Measurements from ENCODE around the gene CLTCL1. TPM values are rescaled to one million over a fixed set of nuclear protein-coding genes. Genes with fewer than 3 reads are reported as not detected.

CLTCL1 gene
- polyA plus RNA-seq, 1 donor (not counting 4 experiments of a cell fraction or from before 2014, with no cell fraction given), result 12.4 TPM

DNA sequence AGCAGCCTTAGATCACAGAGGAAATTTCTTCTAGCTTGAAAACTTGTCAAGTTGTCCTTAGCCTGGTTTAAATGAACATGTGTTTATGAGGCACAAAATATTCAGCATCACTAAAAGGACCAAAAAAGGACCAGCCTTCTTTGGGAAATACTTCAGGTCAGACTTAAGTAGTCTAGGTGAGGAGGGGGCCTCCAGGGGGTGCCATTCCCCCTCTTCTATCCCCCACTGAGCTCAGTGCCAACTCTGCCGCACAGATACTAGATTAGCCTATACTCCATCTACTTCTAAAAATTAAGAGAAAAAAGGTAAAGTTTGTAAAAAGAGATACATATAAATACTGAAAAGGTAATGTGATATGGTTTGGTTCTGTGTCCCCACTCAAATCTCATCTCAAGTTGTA, 20.6 kb downstream of the CLTCL1 start:
- DNase-seq (ENCODE audit: low read depth, low spot score) (no peak), FAIRE-seq (no peak)
- no peak overlapping the region for H3K4me3 ChIP-seq (ENCODE audit: control insufficient read depth in 2 of 3, extremely low read depth in 1 of 3, insufficient read depth in 2 of 3, low read depth in 1 of 3, low read length in 3 of 3)
- no peak overlapping the region for H3K4me2 ChIP-seq (ENCODE audit: control insufficient read depth, extremely low read depth, insufficient read depth, low read depth, low read length)
- no peaks in the 10 kb centered on the region for H3K9me1 ChIP-seq (ENCODE audit: control insufficient read depth, extremely low read depth, insufficient read depth, low read length)
- no peak overlapping the region for H3K9ac ChIP-seq (ENCODE audit: control insufficient read depth, extremely low read depth, insufficient read depth, low read length)
- H3K27ac ChIP-seq (ENCODE audit: control insufficient read depth, insufficient read depth, low read length), result no peak overlapping the region
- dilution Hi-C loops (cut with MboI; ENCODE audit: extremely low pct_ligation_motif_present, low sequenced_read_pairs), result no loop called here
- H4K20me1 ChIP-seq (ENCODE audit: control insufficient read depth, extremely low read depth, insufficient read depth, low read length), result no peaks in the 10 kb centered on the region
- no peaks in the 10 kb centered on the region for H3K79me2 ChIP-seq (ENCODE audit: control insufficient read depth, insufficient read depth, low read length)
- H3K9me3 ChIP-seq (ENCODE audit: control insufficient read depth, low read depth, low read length), result no peaks in the 10 kb centered on the region
- H3K36me3 ChIP-seq (ENCODE audit: control insufficient read depth in 2 of 2, extremely low read depth in 1 of 2, insufficient read depth in 2 of 2, low read length in 2 of 2), result peaks cover 4 to 10% of the 10 kb centered on the region in 2 experiments
- H2AFZ ChIP-seq (ENCODE audit: control insufficient read depth, low read length), result no peak overlapping the region
- H3K27me3 ChIP-seq (ENCODE audit: control insufficient read depth, extremely low read depth, insufficient read depth, low read length), result no peaks in the 10 kb centered on the region
- TF ChIP-seq, protein P1, sequence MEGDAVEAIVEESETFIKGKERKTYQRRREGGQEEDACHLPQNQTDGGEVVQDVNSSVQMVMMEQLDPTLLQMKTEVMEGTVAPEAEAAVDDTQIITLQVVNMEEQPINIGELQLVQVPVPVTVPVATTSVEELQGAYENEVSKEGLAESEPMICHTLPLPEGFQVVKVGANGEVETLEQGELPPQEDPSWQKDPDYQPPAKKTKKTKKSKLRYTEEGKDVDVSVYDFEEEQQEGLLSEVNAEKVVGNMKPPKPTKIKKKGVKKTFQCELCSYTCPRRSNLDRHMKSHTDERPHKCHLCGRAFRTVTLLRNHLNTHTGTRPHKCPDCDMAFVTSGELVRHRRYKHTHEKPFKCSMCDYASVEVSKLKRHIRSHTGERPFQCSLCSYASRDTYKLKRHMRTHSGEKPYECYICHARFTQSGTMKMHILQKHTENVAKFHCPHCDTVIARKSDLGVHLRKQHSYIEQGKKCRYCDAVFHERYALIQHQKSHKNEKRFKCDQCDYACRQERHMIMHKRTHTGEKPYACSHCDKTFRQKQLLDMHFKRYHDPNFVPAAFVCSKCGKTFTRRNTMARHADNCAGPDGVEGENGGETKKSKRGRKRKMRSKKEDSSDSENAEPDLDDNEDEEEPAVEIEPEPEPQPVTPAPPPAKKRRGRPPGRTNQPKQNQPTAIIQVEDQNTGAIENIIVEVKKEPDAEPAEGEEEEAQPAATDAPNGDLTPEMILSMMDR (optimal IDR thresholded peaks at IDR 0.05 in 1 of 3, IDR thresholded peaks at IDR 0.05 in 1 of 3, conservative IDR thresholded peaks at IDR 0.05 in 1 of 3; ENCODE audit: extremely low read depth in 1 of 3, insufficient read depth in 2 of 3, low read length in 3 of 3), result no peak
- no peak for TF ChIP-seq EZH2 (IDR thresholded peaks at IDR 0.05; ENCODE audit: low read length)
- no peaks in the 10 kb centered on the region for H3K4me1 ChIP-seq (ENCODE audit: control insufficient read depth, extremely low read depth, insufficient read depth, low read length)

DNA sequence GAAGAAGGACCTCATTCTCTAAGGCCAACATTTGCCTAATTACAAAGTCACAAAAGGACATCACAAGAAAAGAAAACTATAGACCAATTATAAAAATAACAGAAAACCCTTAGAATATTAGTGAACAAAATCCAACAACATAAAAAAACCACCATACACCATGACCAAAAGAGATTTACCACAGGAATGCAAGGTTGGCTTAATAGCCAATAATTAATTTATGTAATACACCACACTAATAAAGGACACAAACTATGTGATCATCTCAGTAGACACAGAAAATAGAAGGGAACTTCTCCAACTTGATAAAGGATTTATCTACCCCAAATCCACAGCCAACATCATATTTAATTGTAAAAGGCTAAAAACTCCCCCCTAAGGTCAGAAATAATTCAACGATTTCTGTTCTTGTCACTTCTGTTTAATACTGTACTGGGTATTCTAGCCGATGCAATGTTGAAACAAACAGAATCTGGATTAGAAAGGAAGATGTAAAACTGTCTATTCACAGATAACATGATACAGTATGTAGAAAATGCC, 24.9 kb downstream of the CLTCL1 start:
- H3K4me2 ChIP-seq (ENCODE audit: control insufficient read depth, extremely low read depth, insufficient read depth, low read depth, low read length), result no peak overlapping the region
- no peaks in the 10 kb centered on the region for H3K27me3 ChIP-seq (ENCODE audit: control insufficient read depth, extremely low read depth, insufficient read depth, low read length)
- H2AFZ ChIP-seq (ENCODE audit: control insufficient read depth, low read length), result no peak overlapping the region
- dilution Hi-C loops (cut with MboI; ENCODE audit: extremely low pct_ligation_motif_present, low sequenced_read_pairs), result no loop called here
- no peak overlapping the region for H3K4me3 ChIP-seq (ENCODE audit: control insufficient read depth in 2 of 3, extremely low read depth in 1 of 3, insufficient read depth in 2 of 3, low read depth in 1 of 3, low read length in 3 of 3)
- TF ChIP-seq, protein P1 (optimal IDR thresholded peaks at IDR 0.05 in 1 of 3, IDR thresholded peaks at IDR 0.05 in 1 of 3, conservative IDR thresholded peaks at IDR 0.05 in 1 of 3; ENCODE audit: extremely low read depth in 1 of 3, insufficient read depth in 2 of 3, low read length in 3 of 3), result no peak
- TF ChIP-seq EZH2 (IDR thresholded peaks at IDR 0.05; ENCODE audit: low read length), result no peak
- H3K4me1 ChIP-seq (ENCODE audit: control insufficient read depth, extremely low read depth, insufficient read depth, low read length), result no peaks in the 10 kb centered on the region
- H3K9ac ChIP-seq (ENCODE audit: control insufficient read depth, extremely low read depth, insufficient read depth, low read length), result no peak overlapping the region
- H3K9me1 ChIP-seq (ENCODE audit: control insufficient read depth, extremely low read depth, insufficient read depth, low read length), result no peaks in the 10 kb centered on the region
- no peak overlapping the region for H3K27ac ChIP-seq (ENCODE audit: control insufficient read depth, insufficient read depth, low read length)
- no peaks in the 10 kb centered on the region for H4K20me1 ChIP-seq (ENCODE audit: control insufficient read depth, extremely low read depth, insufficient read depth, low read length)
- H3K36me3 ChIP-seq (ENCODE audit: control insufficient read depth in 2 of 2, extremely low read depth in 1 of 2, insufficient read depth in 2 of 2, low read length in 2 of 2), result peaks cover 0 to 2% of the 10 kb centered on the region in 2 experiments
- FAIRE-seq, result no peak
- no peak for DNase-seq (ENCODE audit: low read depth, low spot score)
- H3K9me3 ChIP-seq (ENCODE audit: control insufficient read depth, low read depth, low read length), result no peaks in the 10 kb centered on the region
- H3K79me2 ChIP-seq (ENCODE audit: control insufficient read depth, insufficient read depth, low read length), result no peaks in the 10 kb centered on the region
